ENCODE results near the gene FOS.

GRCh38 chr14:75236901-75237419 lies 41.7 kb upstream of the FOS start:
- TF ChIP-seq FOXM1 (IDR thresholded peaks at IDR 0.05; ENCODE audit: borderline replicate concordance) (no peak), BHLHE40 (IDR thresholded peaks at IDR 0.05; ENCODE audit: borderline replicate concordance) (no peak), TARDBP (IDR thresholded peaks at IDR 0.05) (no peak), CTBP1 (IDR thresholded peaks at IDR 0.05; ENCODE audit: borderline replicate concordance) (no peak)
